ENCODE data around the gene EHBP1. TPM values are rescaled to one million over a fixed set of nuclear protein-coding genes. Genes with fewer than 3 reads are reported as not detected.

EHBP1 gene
- total RNA-seq, 4 donors from 2014 or later: 52.6 to 167 (median 135) TPM

- no peak overlapping the region for H3K27ac ChIP-seq
Observed at GRCh38 chr2:62686012-62686685, 19.4 kb upstream of the EHBP1 start.

GRCh38 chr2:62687636-62688035 is 17.9 kb upstream of the EHBP1 start:
- TF ChIP-seq CTCF (IDR thresholded peaks at IDR 0.05) (no peak), POLR2A (IDR thresholded peaks at IDR 0.05) (no peak)
- intact Hi-C loops (cut with DNase I; ENCODE audit: low total_unique reads): no loop called here
- Histone ChIP-seq H3K27ac (no peak overlapping the region), H3K4me3 (no peak overlapping the region), H3K4me1 (no peaks in the 10 kb centered on the region), H3K9me3 (no peaks in the 10 kb centered on the region), H3K27me3 (no peaks in the 10 kb centered on the region), H3K36me3 (no peaks in the 10 kb centered on the region)
- DNase-seq: no peak

More at GRCh38 chr2:62686012-62686685, 19.4 kb upstream of the EHBP1 start:
- intact Hi-C loops (cut with DNase I; ENCODE audit: low total_unique reads): no loop called here
- Histone ChIP-seq H3K4me1 (no peaks in the 10 kb centered on the region), H3K36me3 (no peaks in the 10 kb centered on the region), H3K9me3 (no peaks in the 10 kb centered on the region), H3K4me3 (no peak overlapping the region), H3K27me3 (no peaks in the 10 kb centered on the region)
- no peak for TF ChIP-seq CTCF (IDR thresholded peaks at IDR 0.05)
- no peak for TF ChIP-seq POLR2A (IDR thresholded peaks at IDR 0.05)
- DNase-seq: no peak

GRCh38 chr2:62688771-62689170 is 16.7 kb upstream of the EHBP1 start:
- no peak overlapping the region for H3K4me3 ChIP-seq
- no peaks in the 10 kb centered on the region for H3K27me3 ChIP-seq
- TF ChIP-seq CTCF (IDR thresholded peaks at IDR 0.05) (no peak), POLR2A (IDR thresholded peaks at IDR 0.05) (no peak)
- no peaks in the 10 kb centered on the region for H3K4me1 ChIP-seq
- no peaks in the 10 kb centered on the region for H3K9me3 ChIP-seq
- intact Hi-C loops (cut with DNase I; ENCODE audit: low total_unique reads): no loop called here
- H3K27ac ChIP-seq: no peak overlapping the region
- DNase-seq: no peak
- no peaks in the 10 kb centered on the region for H3K36me3 ChIP-seq

- TF ChIP-seq CTCF (IDR thresholded peaks at IDR 0.05): no peak
- TF ChIP-seq POLR2A (IDR thresholded peaks at IDR 0.05): no peak
- no peak overlapping the region for H3K27ac ChIP-seq
- no peak for DNase-seq
- no peaks in the 10 kb centered on the region for H3K9me3 ChIP-seq
- no peaks in the 10 kb centered on the region for H3K27me3 ChIP-seq
- intact Hi-C loops (cut with DNase I; ENCODE audit: low total_unique reads): no loop called here
- no peaks in the 10 kb centered on the region for H3K4me1 ChIP-seq
- H3K4me3 ChIP-seq: no peak overlapping the region
- no peaks in the 10 kb centered on the region for H3K36me3 ChIP-seq
Observed at GRCh38 chr2:62691186-62691585, 14.3 kb upstream of the EHBP1 start.

GRCh38 chr2:62692225-62692624 is 13.3 kb upstream of the EHBP1 start:
- Histone ChIP-seq H3K27me3 (no peaks in the 10 kb centered on the region), H3K36me3 (no peaks in the 10 kb centered on the region), H3K9me3 (no peaks in the 10 kb centered on the region), H3K27ac (no peak overlapping the region), H3K4me1 (no peaks in the 10 kb centered on the region), H3K4me3 (no peak overlapping the region)
- intact Hi-C loops (cut with DNase I; ENCODE audit: low total_unique reads): no loop called here
- no peak for DNase-seq
- TF ChIP-seq CTCF (IDR thresholded peaks at IDR 0.05) (no peak), POLR2A (IDR thresholded peaks at IDR 0.05) (no peak)

Measured in uterus (tissue), 4 donors.